Common myeloid progenitor, CD34-positive (primary cell): ENCODE data around the gene MYO1D.

Source experiments
- CTCF ChIA-PET: fragments of 350-600 bp; sonication (Branson Sonifier 250); formaldehyde crosslinking; loops from one replicate; lab custom pipeline; 2021; ENCODE audit warnings: antibody characterized with exemption; lab: Charles Lee
- POLR2A ChIA-PET: fragments of 350-600 bp; sonication (Branson Sonifier 250); formaldehyde crosslinking; loops from one replicate; lab custom pipeline; 2021; ENCODE audit warnings: antibody characterized with exemption; lab: Charles Lee
- DNase-seq, 3 donors: peaks; one replicate each; pipeline versions ENCODE4 v3.0.0 to v3.0.0-alpha.2; 2013
- H3K27ac ChIP-seq, 2 experiments: 1 replicate in 1 of 2; 2 replicates in 1 of 2; pipeline ENCODE4 v1.7.0; 2013; ENCODE audit warnings: inconsistent platforms in 2 of 2, low read length in 2 of 2, mild to moderate bottlenecking in 2 of 2, low read depth in 1 of 2, moderate library complexity in 1 of 2; ENCODE audit not compliant: severe bottlenecking in 2 of 2, insufficient read depth in 1 of 2, poor library complexity in 1 of 2
- H3K27me3 ChIP-seq, 5 experiments: replicated peaks in 2 of 5; 1 replicate in 3 of 5; 2 replicates in 2 of 5; pipeline versions ENCODE4 v1.6.1 to v1.7.0; 2013; ENCODE audit warnings: low read length in 4 of 5, mild to moderate bottlenecking in 2 of 5, moderate library complexity in 2 of 5, inconsistent platforms in 1 of 5; ENCODE audit not compliant: insufficient read depth in 5 of 5, control insufficient read depth in 4 of 5
- H3K36me3 ChIP-seq, 4 experiments: 1 replicate in 2 of 4; 2 replicates in 2 of 4; pipeline versions ENCODE4 v1.6.1 to v1.7.0; 2013; ENCODE audit warnings: low read length in 3 of 4, control low read depth in 1 of 4, mild to moderate bottlenecking in 1 of 4; ENCODE audit not compliant: control insufficient read depth in 4 of 4, insufficient read depth in 4 of 4
- H3K4me1 ChIP-seq, 4 experiments: 1 replicate in 3 of 4; 2 replicates in 1 of 4; pipeline versions ENCODE4 v1.6.1 to v1.7.1; 2013; ENCODE audit warnings: low read length in 3 of 4, mild to moderate bottlenecking in 3 of 4, control low read depth in 1 of 4, inconsistent platforms in 1 of 4, moderate library complexity in 1 of 4; ENCODE audit not compliant: control insufficient read depth in 4 of 4, insufficient read depth in 4 of 4; ENCODE audit errors: control extremely low read depth in 1 of 4
- H3K4me3 ChIP-seq, 7 experiments: 1 replicate in 4 of 7; 2 replicates in 3 of 7; pipeline versions ENCODE4 v1.5.1 to v1.7.0; 2013; ENCODE audit warnings: mild to moderate bottlenecking in 7 of 7, low read length in 6 of 7, moderate library complexity in 6 of 7, inconsistent platforms in 2 of 7, low read depth in 2 of 7, control low read depth in 1 of 7; ENCODE audit not compliant: insufficient read depth in 4 of 7, control insufficient read depth in 1 of 7; ENCODE audit errors: extremely low read depth in 1 of 7
- H3K9me3 ChIP-seq, 5 experiments: 1 replicate in 4 of 5; 2 replicates in 1 of 5; pipeline versions ENCODE4 v1.6.1 to v1.7.1; 2013; ENCODE audit warnings: low read length in 4 of 5, mild to moderate bottlenecking in 2 of 5, inconsistent platforms in 1 of 5, low read depth in 1 of 5, moderate library complexity in 1 of 5; ENCODE audit not compliant: control insufficient read depth in 4 of 5, insufficient read depth in 2 of 5; ENCODE audit errors: control extremely low read depth in 1 of 5
- WGBS: methylation state at CpG from one replicate; pipeline ENCODE4 v1.1.5; 2013; ENCODE audit not compliant: insufficient coverage; 5-methylcytosine and 5-hydroxymethylcytosine counted together

Gene MYO1D

DNA sequence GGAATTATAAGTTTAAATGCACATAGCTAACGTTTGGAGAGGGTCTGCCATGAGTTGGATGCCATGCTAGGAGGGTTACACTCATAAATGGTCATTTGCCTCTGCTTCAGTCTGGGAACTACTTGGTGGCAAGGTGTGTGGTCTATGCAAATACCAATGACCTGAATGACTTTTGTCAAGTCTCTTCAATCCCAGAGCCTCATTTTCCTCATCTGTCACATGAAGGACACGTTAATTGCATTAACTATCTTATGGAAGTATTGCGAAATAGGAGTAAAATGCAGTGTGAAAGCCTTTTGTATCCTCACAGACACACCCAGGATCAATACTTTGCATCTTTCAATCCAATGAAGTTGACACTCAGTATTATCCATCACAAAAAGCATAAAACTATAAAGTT, 327.4 kb downstream of the MYO1D start:
- no peaks in the 10 kb centered on the region for H3K36me3 ChIP-seq
- H3K27ac ChIP-seq: no peak overlapping the region
- no peaks in the 10 kb centered on the region for H3K9me3 ChIP-seq
- ChIA-PET CTCF (no interaction called here), POLR2A (no interaction called here)
- no peak for DNase-seq
- no peaks in the 10 kb centered on the region for H3K27me3 ChIP-seq
- WGBS: 86% methylated on average over 1 of the region's 3 CpGs
- H3K4me1 ChIP-seq: peaks cover 0 to 18% (median 3%) of the 10 kb centered on the region in 4 experiments
- no peak overlapping the region for H3K4me3 ChIP-seq

DNA sequence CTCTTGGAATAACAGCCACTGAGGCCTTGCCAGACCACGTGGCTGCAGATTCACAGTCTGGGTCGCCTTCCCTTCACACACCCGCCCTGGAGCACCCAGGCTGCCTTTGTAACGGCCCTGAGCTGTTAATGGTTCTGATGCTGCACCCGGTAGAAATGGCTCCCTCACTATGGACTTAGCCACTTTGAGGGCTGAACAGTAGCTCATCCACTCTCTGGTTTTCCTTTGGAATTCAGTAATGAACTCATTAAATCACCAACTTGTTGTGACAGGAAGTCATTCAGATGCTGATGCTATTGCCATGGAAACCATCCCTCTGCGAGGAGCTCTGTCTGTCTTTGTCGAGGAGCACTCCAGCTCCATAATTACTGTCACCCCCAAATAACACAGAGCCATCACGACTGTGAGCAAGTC, 330.9 kb downstream of the MYO1D start:
- ChIA-PET POLR2A (no interaction called here), CTCF (no interaction called here)
- 82% methylated on average over 7 of the region's 8 CpGs for WGBS

DNA sequence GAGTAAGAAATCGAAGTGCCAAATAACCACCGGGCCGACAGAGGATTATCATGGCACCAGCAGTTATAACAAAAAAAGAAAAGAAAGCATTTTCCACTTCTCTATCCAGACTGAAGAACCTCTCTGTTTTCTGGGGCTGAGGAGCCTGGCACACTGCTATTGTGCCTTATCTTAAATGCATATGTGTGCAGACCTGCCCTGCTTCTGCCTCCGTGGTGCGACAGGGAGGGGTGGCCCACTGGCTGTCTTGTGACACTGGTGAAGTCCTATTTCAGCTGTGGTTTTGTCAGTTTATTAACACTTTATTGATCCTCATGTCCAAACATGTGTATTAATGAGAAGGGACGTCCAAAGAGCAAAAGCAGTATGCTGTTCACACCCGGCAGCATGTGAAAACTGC, 334.7 kb downstream of the MYO1D start:
- POLR2A ChIA-PET: no interaction called here
- CTCF ChIA-PET: no interaction called here

More for the DNA sequence above, 330.9 kb downstream of the MYO1D start:
- H3K27me3 ChIP-seq: no peaks in the 10 kb centered on the region
- no peaks in the 10 kb centered on the region for H3K36me3 ChIP-seq
- no peaks in the 10 kb centered on the region for H3K9me3 ChIP-seq
- no peak overlapping the region for H3K27ac ChIP-seq
- DNase-seq: no peak
- peaks cover 0 to 6% (median under 1%) of the 10 kb centered on the region in 4 experiments for H3K4me1 ChIP-seq
- H3K4me3 ChIP-seq: no peak overlapping the region

DNA sequence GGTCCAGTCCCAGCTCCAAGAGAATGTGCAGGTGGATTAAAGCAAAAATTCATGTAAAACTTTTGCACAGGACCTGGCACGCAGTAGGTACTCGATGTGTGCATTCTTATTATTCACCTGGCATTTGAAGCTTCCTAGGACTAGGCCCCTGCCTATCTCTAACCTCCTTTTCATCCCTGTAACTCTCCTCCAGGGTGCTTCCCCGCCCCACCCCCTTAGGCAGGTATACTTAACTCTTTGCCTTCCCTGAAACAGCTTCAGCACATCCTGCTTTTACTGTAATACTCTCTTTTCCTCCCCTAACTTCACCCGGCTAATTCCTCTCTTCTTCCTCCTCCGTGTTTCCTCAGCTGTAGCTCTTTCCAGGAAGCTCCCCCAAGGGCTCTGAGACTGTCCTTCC, 335.3 kb downstream of the MYO1D start:
- Histone ChIP-seq H3K9me3 (no peaks in the 10 kb centered on the region), H3K4me3 (no peak overlapping the region), H3K36me3 (no peaks in the 10 kb centered on the region), H3K27me3 (no peaks in the 10 kb centered on the region), H3K4me1 (no peaks in the 10 kb centered on the region), H3K27ac (no peak overlapping the region)
- ChIA-PET POLR2A (no interaction called here), CTCF (no interaction called here)
- DNase-seq: no peak
- WGBS: 90% methylated on average over 5 of the region's 5 CpGs

More for the DNA sequence above, 334.7 kb downstream of the MYO1D start:
- no peaks in the 10 kb centered on the region for H3K36me3 ChIP-seq
- 94% methylated on average over 3 of the region's 7 CpGs for WGBS
- DNase-seq: no peak
- no peaks in the 10 kb centered on the region for H3K9me3 ChIP-seq
- H3K27ac ChIP-seq: no peak overlapping the region
- no peaks in the 10 kb centered on the region for H3K27me3 ChIP-seq
- H3K4me3 ChIP-seq: no peak overlapping the region
- H3K4me1 ChIP-seq: no peaks in the 10 kb centered on the region

DNA sequence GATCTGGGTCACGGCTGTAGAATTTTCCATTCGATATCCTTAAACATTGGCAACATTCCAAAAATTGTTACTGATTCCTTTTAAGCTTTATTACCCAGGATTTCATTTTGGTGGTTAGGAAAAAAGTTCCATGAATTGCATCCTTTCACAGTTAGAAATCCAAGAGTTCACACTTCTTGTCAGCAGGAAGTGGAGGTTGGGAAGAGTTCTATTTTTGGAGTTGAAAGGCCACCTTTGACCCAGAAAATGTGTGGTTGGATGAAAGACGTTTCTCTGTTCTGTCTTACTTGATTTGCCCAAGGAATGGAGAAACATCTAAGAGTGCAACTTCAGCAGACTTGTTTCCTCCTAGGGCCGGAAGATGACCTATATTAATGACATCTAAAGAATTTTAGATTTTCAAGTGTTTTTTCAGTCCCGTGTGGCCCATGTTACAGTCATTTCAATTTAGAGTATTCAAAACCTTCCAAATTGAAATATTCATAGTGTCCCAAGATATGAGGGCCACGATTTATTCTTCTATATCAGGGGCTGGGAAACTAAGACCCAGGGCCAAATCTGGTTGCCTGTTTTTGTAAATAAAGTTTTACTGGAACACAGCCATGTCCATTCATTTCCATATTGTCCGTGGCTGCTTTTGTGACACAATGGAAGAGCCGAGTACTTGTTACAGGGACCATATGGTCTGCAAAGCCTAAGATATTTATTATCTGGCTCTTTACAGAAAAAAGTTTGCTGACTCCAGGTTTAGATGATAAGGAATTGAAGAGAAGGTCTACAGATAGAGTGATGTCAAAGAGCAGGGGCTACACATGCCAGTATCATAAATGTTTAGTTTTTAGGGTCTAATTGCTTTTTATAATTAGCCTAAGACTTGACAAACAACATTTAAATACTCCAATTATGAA, 339.9 kb downstream of the MYO1D start:
- Histone ChIP-seq H3K36me3 (no peaks in the 10 kb centered on the region), H3K9me3 (no peaks in the 10 kb centered on the region), H3K4me3 (no peak overlapping the region), H3K27me3 (no peaks in the 10 kb centered on the region), H3K27ac (no peak overlapping the region), H3K4me1 (no peaks in the 10 kb centered on the region)
- CTCF ChIA-PET: interaction anchor here (1.2 kb wide), 1 partner anchor 19 kb away, joined by 3 read pairs; no protein-coding TSS in a partner anchor
- POLR2A ChIA-PET: no interaction called here
- DNase-seq: no peak
- 96% methylated on average over 4 of the region's 8 CpGs for WGBS

DNA sequence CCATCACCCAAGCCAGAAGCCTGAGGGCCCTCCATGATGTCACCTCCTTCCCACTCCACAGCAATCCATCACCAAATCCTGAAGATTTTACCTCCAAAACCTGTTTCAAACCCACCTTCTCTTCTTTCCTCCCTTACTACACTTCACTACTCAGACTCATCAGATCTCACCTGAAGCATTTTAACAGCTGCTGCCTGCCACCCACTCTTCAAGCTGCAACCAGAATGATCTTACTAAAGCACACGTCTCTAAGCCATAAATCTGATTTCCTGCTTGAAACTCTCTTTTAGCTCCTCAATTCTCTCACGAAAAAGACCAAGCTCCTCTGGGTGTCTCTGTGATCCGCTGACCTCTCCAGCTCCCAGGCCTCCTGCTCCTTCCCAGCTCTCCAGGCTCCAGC, 343.6 kb downstream of the MYO1D start:
- Histone ChIP-seq H3K4me1 (no peaks in the 10 kb centered on the region), H3K36me3 (no peaks in the 10 kb centered on the region), H3K9me3 (no peaks in the 10 kb centered on the region), H3K27ac (no peak overlapping the region), H3K4me3 (no peak overlapping the region), H3K27me3 (no peaks in the 10 kb centered on the region)
- ChIA-PET POLR2A (no interaction called here), CTCF (no interaction called here)
- DNase-seq: no peak
- 88% methylated on average over 3 of the region's 3 CpGs for WGBS

DNA sequence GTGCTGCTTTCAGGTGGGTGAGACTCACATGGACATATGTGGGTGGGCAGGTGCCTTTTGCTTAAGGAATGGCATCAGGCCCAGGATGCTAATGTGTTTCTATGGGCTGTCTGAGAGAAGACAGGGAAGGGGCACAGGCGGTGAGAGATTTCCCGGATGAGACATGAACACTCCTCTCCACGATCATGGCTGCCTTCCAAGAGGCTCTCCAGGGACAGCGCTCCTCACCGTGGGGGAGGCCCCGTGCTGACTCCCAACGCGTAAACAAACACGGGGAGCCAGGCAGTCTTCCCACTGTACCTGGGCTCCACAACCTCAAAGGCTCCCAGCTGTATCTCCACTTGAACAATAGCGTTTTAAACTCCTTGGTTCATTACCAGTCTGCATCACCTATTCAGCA, 347.3 kb downstream of the MYO1D start:
- Histone ChIP-seq H3K4me3 (no peak overlapping the region), H3K27ac (no peak overlapping the region), H3K9me3 (no peaks in the 10 kb centered on the region), H3K36me3 (no peaks in the 10 kb centered on the region), H3K4me1 (no peaks in the 10 kb centered on the region), H3K27me3 (peaks cover 0 to 1% (median 0%) of the 10 kb centered on the region in 5 experiments)
- no peak for DNase-seq
- WGBS: 91% methylated on average over 9 of the region's 10 CpGs
- POLR2A ChIA-PET: no interaction called here
- CTCF ChIA-PET: no interaction called here
